Breast epithelium (tissue), 4 donors: ENCODE results near the gene RBM17. TPM values are rescaled to one million over a fixed set of nuclear protein-coding genes. Genes with fewer than 3 reads are reported as not detected.
A peak's percentile ranks its signal among the peaks of the same experiment; 100 is the strongest.
"Not testable (repeated sequence)": the region's sequence is repeated elsewhere in the genome, so short reads cannot be mapped to it uniquely, and the experiment has no call there.

Experiments
- DNase-seq, 2 donors: peaks; one replicate each; pipeline ENCODE4 v3.0.0-alpha.2; 2019; ENCODE audit warnings: low spot score in 2 of 2
- H3K27ac ChIP-seq, 2 donors: fragments of 200-600 bp; sonication (generic) in 1 of 2; one replicate each; pipeline ENCODE4 v1.5.1; 2016 to 2019; ENCODE audit warnings: mild to moderate bottlenecking in 1 of 2
- H3K27me3 ChIP-seq, 2 donors: fragments of 200-600 bp; sonication (generic) in 1 of 2; one replicate each; pipeline versions ENCODE4 v1.5.1 to v1.6.0; 2017 to 2019; ENCODE audit warnings: control low read depth in 1 of 2, mild to moderate bottlenecking in 1 of 2
- H3K36me3 ChIP-seq: fragments of 200-600 bp; one replicate; pipeline ENCODE4 v1.5.1; 2019
- H3K4me1 ChIP-seq, 2 donors: fragments of 200-600 bp; sonication (generic); one replicate each; pipeline ENCODE4 v1.5.1; 2016 to 2019; ENCODE audit warnings: control low read depth in 1 of 2
- H3K4me3 ChIP-seq, 3 donors: fragments of 200-600 bp; sonication (generic); 1 replicate in 2 of 3; 2 replicates in 1 of 3; pipeline ENCODE4 v1.5.1; 2016 to 2019; ENCODE audit warnings: mild to moderate bottlenecking in 3 of 3, moderate library complexity in 2 of 3
- H3K9me3 ChIP-seq, 2 donors: fragments of 200-600 bp; sonication (generic) in 1 of 2; one replicate each; pipeline ENCODE4 v1.5.1; 2016 to 2019; ENCODE audit warnings: control low read depth in 1 of 2
- CTCF ChIP-seq, 3 donors: fragments of 450-650 bp; IDR thresholded peaks; one replicate each; pipeline ENCODE4 v1.5.1; 2016 to 2017; ENCODE audit warnings: antibody characterized with exemption in 3 of 3, mild to moderate bottlenecking in 3 of 3, moderate library complexity in 3 of 3
- POLR2A ChIP-seq: fragments of 450-650 bp; IDR thresholded peaks from one replicate; pipeline ENCODE4 v1.6.1; 2016; ENCODE audit warnings: antibody characterized with exemption, mild to moderate bottlenecking, moderate library complexity
- POLR2AphosphoS5 ChIP-seq, 3 donors: sonication (generic); formaldehyde crosslinking; IDR thresholded peaks; one replicate each; pipeline ENCODE4 v1.6.1; 2017; ENCODE audit warnings: antibody characterized with exemption in 3 of 3
- intact Hi-C: fragments of 100-400 bp; cut with DNase I; formaldehyde crosslinking; loops from one replicate; pipeline ENCODE4 v1.15.1; 2023; ENCODE audit warnings: low total_unique reads
- total RNA-seq, 3 donors: library from RNA; depleted of rRNA; stranded (reverse); fragments of >200 nt; gene quantifications; one replicate each; pipeline ENCODE4 v1.1.0, GENCODE V29; 2016

The RBM17 gene
- total RNA-seq, 3 donors from 2014 or later, result 62.4 to 72.4 (median 68.2) TPM

DNA sequence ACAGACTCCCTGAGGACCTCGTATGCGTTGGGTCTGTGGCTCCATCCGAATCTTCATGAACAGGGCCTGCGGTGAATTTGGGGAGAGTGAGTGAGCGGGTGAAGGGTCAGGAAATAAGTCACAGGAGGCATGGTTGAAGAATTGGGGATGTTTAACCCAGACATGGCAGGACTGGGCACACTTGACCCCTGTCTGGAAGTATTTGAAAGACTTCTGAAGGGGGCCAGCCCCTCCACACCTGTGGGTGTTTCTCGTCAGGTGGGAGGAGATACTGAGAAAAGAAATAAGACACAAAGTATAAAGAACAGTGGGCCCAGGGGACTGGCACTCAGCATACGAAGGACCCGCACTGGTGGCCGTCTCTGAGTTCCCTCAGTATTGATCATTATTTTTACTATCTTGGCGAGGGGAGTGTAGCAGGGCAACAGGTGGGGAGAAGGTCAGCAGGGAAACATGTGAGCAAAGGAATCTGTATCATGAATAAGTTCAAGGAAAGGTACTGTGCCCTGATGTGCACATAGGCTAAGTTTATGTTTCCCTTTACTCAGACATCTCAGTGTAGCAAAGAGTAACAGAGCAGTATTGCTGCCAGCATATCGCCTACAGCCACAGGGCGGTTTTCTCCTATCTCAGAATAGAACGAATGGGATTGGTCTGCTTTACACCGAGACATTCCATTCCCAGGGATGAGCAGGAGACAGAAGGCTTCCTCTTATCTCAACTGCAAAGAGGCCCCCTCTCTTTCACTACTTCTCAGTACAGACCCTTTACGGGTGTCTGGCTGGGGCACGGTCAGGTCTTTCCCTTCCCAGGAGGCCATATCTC, 75.6 kb downstream of the RBM17 start:
- H3K36me3 ChIP-seq, result no peaks in the 10 kb centered on the region
- TF ChIP-seq CTCF (IDR thresholded peaks at IDR 0.05) (no peak), POLR2A (no peak), POLR2AphosphoS5 (IDR thresholded peaks at IDR 0.05) (no peak)
- H3K4me3 ChIP-seq, result peak overlapping the region; percentile 59 to 92 (median 70)
- H3K9me3 ChIP-seq, result no peaks in the 10 kb centered on the region
- H3K27ac ChIP-seq, result peak overlapping the region; percentile 94 to 98
- no peaks in the 10 kb centered on the region for H3K27me3 ChIP-seq
- peaks cover 4 to 12% of the 10 kb centered on the region in 2 donors for H3K4me1 ChIP-seq
- DNase-seq, result no peak
- intact Hi-C loops, result loop anchor here (5.0 kb wide), 1 partner anchor 38 kb away; the partner anchor contains the start of gene PFKFB3

DNA sequence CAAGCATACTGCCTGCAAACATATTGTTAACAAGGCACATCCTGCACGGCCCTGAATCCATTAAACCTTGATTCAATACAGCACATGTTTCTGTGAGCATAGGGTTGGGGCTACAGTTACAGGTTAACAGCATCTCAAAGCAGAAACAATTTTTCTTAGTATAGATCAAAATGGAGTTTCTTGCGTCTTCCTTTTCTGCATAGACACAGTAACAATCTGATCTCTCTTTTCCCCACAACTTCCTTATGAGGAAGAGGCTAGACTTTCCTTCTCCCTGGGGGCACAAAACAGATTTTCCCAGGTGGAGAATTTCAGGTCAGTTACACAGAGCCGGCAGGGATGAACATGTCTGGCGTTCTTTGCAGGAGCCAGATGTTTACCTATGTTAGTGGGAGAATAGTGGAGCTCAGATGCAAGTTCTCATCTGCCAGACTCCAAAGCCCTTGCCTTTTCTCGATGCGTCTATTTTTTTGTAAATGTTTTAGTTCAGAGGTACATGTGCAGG, 76.4 kb downstream of the RBM17 start:
- no peak for DNase-seq
- intact Hi-C loops, result no loop called here
- no peaks in the 10 kb centered on the region for H3K27me3 ChIP-seq
- peaks cover 4 to 12% of the 10 kb centered on the region in 2 donors for H3K4me1 ChIP-seq
- TF ChIP-seq CTCF (IDR thresholded peaks at IDR 0.05), result no peak
- TF ChIP-seq POLR2AphosphoS5 (IDR thresholded peaks at IDR 0.05), result no peak
- TF ChIP-seq POLR2A, result no peak
- peak overlapping the region in 1 of 3 donors; percentile 92 for H3K4me3 ChIP-seq
- H3K27ac ChIP-seq, result peak overlapping the region; percentile 42 to 98
- H3K9me3 ChIP-seq, result no peaks in the 10 kb centered on the region
- H3K36me3 ChIP-seq, result no peaks in the 10 kb centered on the region

- peaks cover 4 to 12% of the 10 kb centered on the region in 2 donors for H3K4me1 ChIP-seq
- H3K4me3 ChIP-seq, intact Hi-C loops, H3K27me3 ChIP-seq, H3K36me3 ChIP-seq, H3K27ac ChIP-seq, H3K9me3 ChIP-seq, DNase-seq: not testable (repeated sequence)
These were observed 77.1 kb downstream of the RBM17 start for GRCh38 chr10:6165933-6166332.

Other genes with a start within 250 kb of the RBM17 start
- gene ANKRD16, start 199.1 kb upstream of the RBM17 start, total RNA-seq, result 10 to 100 TPM in 1 of 3 donors, 1 to 10 TPM in 2; 5.9 to 13.1 (median 8.8) TPM
- 100 to 1,000 TPM in 2 of 3 donors, 10 to 100 TPM in 1; 91.2 to 115 (median 109) TPM for gene FBH1, start 198.8 kb upstream of the RBM17 start, total RNA-seq
- 10 to 100 TPM; 15.1 to 35.7 (median 25.9) TPM for gene IL15RA, start 111.5 kb upstream of the RBM17 start, total RNA-seq
- gene IL2RA, start 26.7 kb upstream of the RBM17 start, total RNA-seq, result 1 to 10 TPM in 1 of 3 donors, under 1 TPM in 2; 0.33 to 1.3 (median 0.88) TPM
- 100 to 1,000 TPM in 2 of 3 donors, 10 to 100 TPM in 1; 94.8 to 240 (median 144) TPM for gene PFKFB3, start 113.9 kb downstream of the RBM17 start, total RNA-seq